HepG2 (cell line): Measurements from ENCODE around the gene SLC13A3. TPM values are rescaled to one million over a fixed set of nuclear protein-coding genes. Genes with fewer than 3 reads are reported as not detected.

ENCODE experiments used
- DPF2 ChIP-seq: sonication (generic); formaldehyde crosslinking; IDR thresholded peaks from 2 replicates; pipeline ENCODE4 v1.4.0; 2020; ENCODE audit warnings: mild to moderate bottlenecking, low read depth, missing genetic modification reagents, borderline replicate concordance
- ELF3 ChIP-seq: IDR thresholded peaks from 2 replicates; pipeline ENCODE4 v1.6.1; 2016; ENCODE audit warnings: missing genetic modification reagents, missing compliant biosample characterization
- ETV5 ChIP-seq: IDR thresholded peaks from 2 replicates; pipeline ENCODE4 v1.6.1; 2018; ENCODE audit warnings: missing biosample characterization, missing genetic modification reagents, inconsistent platforms, borderline replicate concordance
- FOXK1 ChIP-seq: sonication (generic); formaldehyde crosslinking; IDR thresholded peaks from 2 replicates; pipeline ENCODE4 v1.4.0; 2020; ENCODE audit warnings: low read depth, missing genetic modification reagents, borderline replicate concordance
- KAT8 ChIP-seq: IDR thresholded peaks from 2 replicates; pipeline ENCODE4 v1.6.1; 2016; ENCODE audit warnings: missing genetic modification reagents, missing compliant biosample characterization
- MAZ ChIP-seq, 2 experiments: sonication (generic) in 1 of 2; formaldehyde crosslinking in 1 of 2; IDR thresholded peaks; 2 replicates each; pipeline versions ENCODE4 v1.5.0 to v1.6.1; 2012 to 2020; ENCODE audit warnings: low read depth in 2 of 2, mild to moderate bottlenecking in 2 of 2, borderline replicate concordance in 1 of 2, improper control_type of control experiment in 1 of 2, low read length in 1 of 2, missing genetic modification reagents in 1 of 2, moderate library complexity in 1 of 2
- MYC ChIP-seq: sonication (generic); formaldehyde crosslinking; IDR thresholded peaks from 2 replicates; pipeline ENCODE4 v1.9.0; 2021; ENCODE audit warnings: missing genetic modification reagents, borderline replicate concordance
- PHF8 ChIP-seq: sonication (generic); formaldehyde crosslinking; IDR thresholded peaks from 2 replicates; pipeline ENCODE4 v1.5.0; 2020; ENCODE audit warnings: missing genetic modification reagents
- POLR2A ChIP-seq, 2 experiments: IDR thresholded peaks; 2 replicates each; pipeline ENCODE4 v1.6.1; 2011; ENCODE audit warnings: low read depth in 2 of 2, low read length in 2 of 2, mild to moderate bottlenecking in 1 of 2, moderate library complexity in 1 of 2; ENCODE audit not compliant: insufficient read depth in 1 of 2
- REPIN1 ChIP-seq: sonication (generic); formaldehyde crosslinking; IDR thresholded peaks from 2 replicates; pipeline ENCODE4 v1.8.0; 2022; ENCODE audit warnings: missing genetic modification reagents, low read depth, mild to moderate bottlenecking, borderline replicate concordance
- SNAPC2 ChIP-seq: sonication (generic); formaldehyde crosslinking; IDR thresholded peaks from 2 replicates; pipeline ENCODE4 v1.8.1; 2022; ENCODE audit warnings: mild to moderate bottlenecking, missing genetic modification reagents
- TCF12 ChIP-seq, 2 experiments: fragments of 450-650 bp in 1 of 2; sonication (generic) in 1 of 2; formaldehyde crosslinking in 1 of 2; IDR thresholded peaks; 2 replicates each; pipeline versions ENCODE4 v1.6.1 to v1.8.0; 2017 to 2022; ENCODE audit warnings: antibody characterized with exemption in 1 of 2, mild to moderate bottlenecking in 1 of 2, missing genetic modification reagents in 1 of 2, moderate library complexity in 1 of 2
- ZFP62 ChIP-seq: sonication (generic); formaldehyde crosslinking; IDR thresholded peaks from 2 replicates; pipeline ENCODE4 v1.4.0; 2020; ENCODE audit warnings: missing genetic modification reagents
- ZFY ChIP-seq: sonication (generic); formaldehyde crosslinking; IDR thresholded peaks from 2 replicates; pipeline ENCODE4 v1.4.0; 2020; ENCODE audit warnings: missing genetic modification reagents
- ZMYM4 ChIP-seq: sonication (generic); formaldehyde crosslinking; IDR thresholded peaks from 2 replicates; pipeline ENCODE4 v1.8.1; 2023; ENCODE audit warnings: mild to moderate bottlenecking, missing genetic modification reagents
- ZNF780A ChIP-seq: sonication (generic); formaldehyde crosslinking; IDR thresholded peaks from 2 replicates; pipeline ENCODE4 v1.8.0; 2022; ENCODE audit warnings: mild to moderate bottlenecking, missing genetic modification reagents, moderate library complexity
- ZSCAN30 ChIP-seq: sonication (generic); formaldehyde crosslinking; IDR thresholded peaks from 2 replicates; pipeline ENCODE4 v1.5.0; 2020; ENCODE audit warnings: mild to moderate bottlenecking, missing genetic modification reagents
- polyA plus RNA-seq, 8 experiments: library from polyadenylated mRNA; depleted of rRNA in 3 of 8; stranded (reverse) in 7 of 8; unstranded in 1 of 8; fragments of >200 nt; fragmentation: Illumina TruSeq in 4 of 8; extraction: Trizol in 4 of 8; gene quantifications; 2 replicates each; pipeline versions ENCODE4 v1.2.1 to v1.2.3, GENCODE V29; 2011 to 2016; ENCODE audit warnings: low read depth in 4 of 8, missing spikeins in 1 of 8, mixed read lengths in 1 of 8; ENCODE audit not compliant: insufficient read depth in 1 of 8
- total RNA-seq, 5 experiments: library from RNA; depleted of rRNA; stranded (reverse); fragments of >200 nt; fragmentation: Illumina TruSeq; extraction: Trizol; gene quantifications; 2 replicates each; pipeline ENCODE4 v1.2.3, GENCODE V29; 2016; ENCODE audit warnings: low read depth in 1 of 5
- TF ChIP-seq, protein P1 (sequence below): sonication (generic); formaldehyde crosslinking; IDR thresholded peaks from 2 replicates; pipeline ENCODE4 v1.5.1; 2020; ENCODE audit warnings: mild to moderate bottlenecking, missing genetic modification reagents, borderline replicate concordance
- TF ChIP-seq, protein P2 (sequence below): sonication (generic); formaldehyde crosslinking; IDR thresholded peaks from 2 replicates; pipeline ENCODE4 v1.5.0; 2020; ENCODE audit warnings: mild to moderate bottlenecking, missing genetic modification reagents

SLC13A3 gene
- total and polyA plus RNA-seq, 2 of the 13 experiments (the other 11 are each of a cell fraction or from before 2014, with no cell fraction given), result 66.5 to 76.0 TPM

DNA sequence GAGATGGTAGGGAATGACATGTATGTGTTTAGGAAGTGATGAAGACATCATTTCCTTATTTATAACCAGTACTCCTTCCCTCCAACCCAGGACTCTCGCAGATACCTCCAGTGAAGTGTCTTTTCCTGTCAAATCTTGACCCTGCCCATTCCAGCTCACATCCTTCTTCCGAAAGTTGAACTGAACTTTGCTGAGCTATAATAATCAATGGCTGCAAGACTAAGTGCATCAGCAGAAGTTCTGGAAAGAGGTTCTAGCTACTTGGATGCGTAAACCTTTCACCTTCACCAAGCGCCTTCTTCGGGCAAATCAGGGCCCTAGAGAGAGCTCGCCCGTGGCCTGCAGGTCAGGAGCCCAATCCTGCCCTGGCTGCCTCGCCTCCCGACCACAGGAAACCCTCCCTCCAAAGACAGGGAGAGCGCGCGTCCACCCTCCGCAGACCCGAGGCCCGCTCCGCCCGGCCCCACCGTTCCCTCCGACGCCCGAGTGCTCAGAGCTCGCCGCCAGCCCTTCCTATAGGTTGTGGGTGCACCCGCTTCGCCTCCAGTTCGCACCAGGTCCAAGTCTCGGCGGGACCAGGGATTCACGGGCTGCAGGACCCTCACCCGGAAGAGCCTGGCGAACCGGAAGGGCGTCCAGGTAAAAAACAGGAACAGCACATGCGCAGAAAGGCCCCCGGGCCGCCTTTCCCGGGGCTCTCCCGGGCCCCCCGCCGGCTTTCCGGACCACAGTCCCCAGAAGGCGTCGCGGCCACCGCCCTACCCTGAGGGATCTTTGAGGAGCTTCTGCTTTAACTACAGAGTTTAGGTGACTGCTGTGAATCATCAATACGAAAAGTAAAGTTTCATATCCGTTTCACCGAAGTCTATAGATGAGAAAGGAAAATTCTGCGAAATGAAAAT lies 138.1 kb downstream of the SLC13A3 start, which contains the start of gene ZNF334 (continued):
- TF ChIP-seq, protein P1, sequence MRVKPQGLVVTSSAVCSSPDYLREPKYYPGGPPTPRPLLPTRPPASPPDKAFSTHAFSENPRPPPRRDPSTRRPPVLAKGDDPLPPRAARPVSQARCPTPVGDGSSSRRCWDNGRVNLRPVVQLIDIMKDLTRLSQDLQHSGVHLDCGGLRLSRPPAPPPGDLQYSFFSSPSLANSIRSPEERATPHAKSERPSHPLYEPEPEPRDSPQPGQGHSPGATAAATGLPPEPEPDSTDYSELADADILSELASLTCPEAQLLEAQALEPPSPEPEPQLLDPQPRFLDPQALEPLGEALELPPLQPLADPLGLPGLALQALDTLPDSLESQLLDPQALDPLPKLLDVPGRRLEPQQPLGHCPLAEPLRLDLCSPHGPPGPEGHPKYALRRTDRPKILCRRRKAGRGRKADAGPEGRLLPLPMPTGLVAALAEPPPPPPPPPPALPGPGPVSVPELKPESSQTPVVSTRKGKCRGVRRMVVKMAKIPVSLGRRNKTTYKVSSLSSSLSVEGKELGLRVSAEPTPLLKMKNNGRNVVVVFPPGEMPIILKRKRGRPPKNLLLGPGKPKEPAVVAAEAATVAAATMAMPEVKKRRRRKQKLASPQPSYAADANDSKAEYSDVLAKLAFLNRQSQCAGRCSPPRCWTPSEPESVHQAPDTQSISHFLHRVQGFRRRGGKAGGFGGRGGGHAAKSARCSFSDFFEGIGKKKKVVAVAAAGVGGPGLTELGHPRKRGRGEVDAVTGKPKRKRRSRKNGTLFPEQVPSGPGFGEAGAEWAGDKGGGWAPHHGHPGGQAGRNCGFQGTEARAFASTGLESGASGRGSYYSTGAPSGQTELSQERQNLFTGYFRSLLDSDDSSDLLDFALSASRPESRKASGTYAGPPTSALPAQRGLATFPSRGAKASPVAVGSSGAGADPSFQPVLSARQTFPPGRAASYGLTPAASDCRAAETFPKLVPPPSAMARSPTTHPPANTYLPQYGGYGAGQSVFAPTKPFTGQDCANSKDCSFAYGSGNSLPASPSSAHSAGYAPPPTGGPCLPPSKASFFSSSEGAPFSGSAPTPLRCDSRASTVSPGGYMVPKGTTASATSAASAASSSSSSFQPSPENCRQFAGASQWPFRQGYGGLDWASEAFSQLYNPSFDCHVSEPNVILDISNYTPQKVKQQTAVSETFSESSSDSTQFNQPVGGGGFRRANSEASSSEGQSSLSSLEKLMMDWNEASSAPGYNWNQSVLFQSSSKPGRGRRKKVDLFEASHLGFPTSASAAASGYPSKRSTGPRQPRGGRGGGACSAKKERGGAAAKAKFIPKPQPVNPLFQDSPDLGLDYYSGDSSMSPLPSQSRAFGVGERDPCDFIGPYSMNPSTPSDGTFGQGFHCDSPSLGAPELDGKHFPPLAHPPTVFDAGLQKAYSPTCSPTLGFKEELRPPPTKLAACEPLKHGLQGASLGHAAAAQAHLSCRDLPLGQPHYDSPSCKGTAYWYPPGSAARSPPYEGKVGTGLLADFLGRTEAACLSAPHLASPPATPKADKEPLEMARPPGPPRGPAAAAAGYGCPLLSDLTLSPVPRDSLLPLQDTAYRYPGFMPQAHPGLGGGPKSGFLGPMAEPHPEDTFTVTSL (CRISPR knock-in tag), result 0 out of 2 replicates have a peak, but pooled peaks have one; percentile 12
- TF ChIP-seq TCF12 (IDR thresholded peaks at IDR 0.05) (no peak), TCF12 (CRISPR knock-in tag; IDR thresholded peaks at IDR 0.05) (no peak), PHF8 (peak; percentile 93), KAT8 (CRISPR knock-in tag) (peak; percentile 89), ZNF780A (CRISPR knock-in tag) (no peak), REPIN1 (CRISPR knock-in tag) (0 out of 2 replicates have a peak, but pooled peaks have one; percentile 26), ZMYM4 (CRISPR knock-in tag) (peak; percentile 66), POLR2A (IDR thresholded peaks at IDR 0.05; ENCODE audit: insufficient read depth in 1 of 2, low read depth in 2 of 2, low read length in 2 of 2) (peak; percentile 64 to 82), SNAPC2 (CRISPR knock-in tag) (no peak), ZFP62 (CRISPR knock-in tag) (no peak), ZSCAN30 (peak; percentile 57; the same call in 1 of the 2 replicates), DPF2 (CRISPR knock-in tag) (no peak), ZFY (CRISPR knock-in tag) (peak; percentile 80), FOXK1 (CRISPR knock-in tag) (peak; percentile 54; the same call in 1 of the 2 replicates), MYC (CRISPR knock-in tag) (peak; percentile 58; the same call in 1 of the 2 replicates), MAZ (IDR thresholded peaks at IDR 0.05; ENCODE audit: borderline replicate concordance, low read depth, low read length) (no peak), MAZ (CRISPR knock-in tag; IDR thresholded peaks at IDR 0.05; ENCODE audit: low read depth) (no peak), ETV5 (CRISPR knock-in tag) (peak; percentile 65; the same call in 1 of the 2 replicates), ELF3 (CRISPR knock-in tag) (0 out of 2 replicates have a peak, but pooled peaks have one; percentile 46)
- TF ChIP-seq, protein P2, sequence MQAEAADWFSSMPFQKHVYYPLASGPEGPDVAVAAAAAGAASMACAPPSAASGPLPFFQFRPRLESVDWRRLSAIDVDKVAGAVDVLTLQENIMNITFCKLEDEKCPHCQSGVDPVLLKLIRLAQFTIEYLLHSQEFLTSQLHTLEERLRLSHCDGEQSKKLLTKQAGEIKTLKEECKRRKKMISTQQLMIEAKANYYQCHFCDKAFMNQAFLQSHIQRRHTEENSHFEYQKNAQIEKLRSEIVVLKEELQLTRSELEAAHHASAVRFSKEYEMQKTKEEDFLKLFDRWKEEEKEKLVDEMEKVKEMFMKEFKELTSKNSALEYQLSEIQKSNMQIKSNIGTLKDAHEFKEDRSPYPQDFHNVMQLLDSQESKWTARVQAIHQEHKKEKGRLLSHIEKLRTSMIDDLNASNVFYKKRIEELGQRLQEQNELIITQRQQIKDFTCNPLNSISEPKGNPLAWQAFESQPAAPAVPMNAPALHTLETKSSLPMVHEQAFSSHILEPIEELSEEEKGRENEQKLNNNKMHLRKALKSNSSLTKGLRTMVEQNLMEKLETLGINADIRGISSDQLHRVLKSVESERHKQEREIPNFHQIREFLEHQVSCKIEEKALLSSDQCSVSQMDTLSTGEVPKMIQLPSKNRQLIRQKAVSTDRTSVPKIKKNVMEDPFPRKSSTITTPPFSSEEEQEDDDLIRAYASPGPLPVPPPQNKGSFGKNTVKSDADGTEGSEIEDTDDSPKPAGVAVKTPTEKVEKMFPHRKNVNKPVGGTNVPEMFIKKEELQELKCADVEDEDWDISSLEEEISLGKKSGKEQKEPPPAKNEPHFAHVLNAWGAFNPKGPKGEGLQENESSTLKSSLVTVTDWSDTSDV (CRISPR knock-in tag), result no peak
